ENCODE data around the gene ANXA4.
A peak's percentile ranks its signal among the peaks of the same experiment; 100 is the strongest.
"Not testable (repeated sequence)": the region's sequence is repeated elsewhere in the genome, so short reads cannot be mapped to it uniquely, and the experiment has no call there.

Gene ANXA4

DNA sequence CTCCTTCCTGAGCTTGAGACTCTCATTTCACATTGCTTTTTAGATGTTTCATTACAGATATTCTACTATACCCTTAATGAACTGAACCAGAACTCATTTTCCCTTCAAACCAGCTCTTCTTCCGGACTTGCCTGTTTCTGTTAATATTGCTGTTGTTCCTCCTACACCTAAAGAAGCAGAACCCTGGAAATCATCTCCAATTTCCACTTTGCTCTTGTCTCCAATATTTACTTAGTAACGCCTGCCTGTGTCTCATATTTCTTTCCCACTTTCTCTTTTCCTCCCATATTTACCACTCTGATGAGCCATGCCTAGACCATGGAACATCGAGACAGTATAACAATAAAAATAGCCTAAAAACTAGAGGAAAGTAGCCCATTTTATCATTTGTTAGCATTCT, 69.7 kb downstream of the ANXA4 start:
- no peak for DNase-seq

DNA sequence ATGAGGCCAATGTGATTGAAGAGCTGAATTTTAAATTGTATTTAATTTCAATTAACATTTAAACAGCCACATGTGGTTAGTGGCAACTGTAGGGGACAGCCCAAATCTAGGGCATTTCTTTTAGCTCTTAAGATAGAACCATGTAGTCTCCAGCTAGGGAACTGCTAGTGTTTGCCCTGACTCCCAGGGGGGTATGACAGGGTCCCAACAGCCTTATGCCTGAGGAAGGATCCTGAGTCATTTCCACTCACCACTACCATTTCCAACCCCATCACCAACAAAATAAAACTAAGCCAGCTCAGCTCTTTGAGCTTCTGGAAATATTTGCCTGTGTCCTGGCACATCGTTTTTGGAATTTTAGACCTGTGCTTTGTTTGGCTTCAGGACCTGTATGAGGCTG, 73.8 kb downstream of the ANXA4 start:
- DNase-seq, result no peak

DNA sequence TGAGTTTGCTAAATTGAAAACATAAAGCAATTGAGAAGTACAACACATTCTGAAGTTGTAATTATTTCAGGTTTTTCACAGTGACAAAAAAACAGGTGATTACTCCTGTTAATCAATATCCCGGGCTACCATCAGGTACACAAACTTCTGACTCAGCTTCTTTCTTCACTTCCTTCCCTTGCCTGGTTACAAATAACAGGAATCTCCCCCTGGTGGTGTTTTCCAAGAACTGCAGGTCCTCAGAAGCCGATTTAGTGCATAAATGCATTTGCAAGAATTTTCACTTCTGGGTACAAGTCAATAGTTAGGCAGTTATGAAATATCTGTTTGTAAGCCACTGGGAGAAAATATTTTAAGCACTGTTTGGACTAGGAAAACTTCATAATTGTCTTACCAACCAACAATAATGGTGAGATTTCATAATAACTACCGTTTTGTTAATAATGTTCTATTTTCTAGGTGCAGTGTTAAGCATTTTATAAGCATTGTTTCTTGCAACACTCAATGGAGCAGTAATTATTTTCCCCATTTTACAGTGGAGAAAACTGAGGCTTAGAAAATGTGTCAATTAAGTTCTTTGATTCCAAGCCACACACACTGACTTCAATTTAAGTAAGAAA, 75.1 kb downstream of the ANXA4 start:
- peak; percentile 57 for DNase-seq

DNA sequence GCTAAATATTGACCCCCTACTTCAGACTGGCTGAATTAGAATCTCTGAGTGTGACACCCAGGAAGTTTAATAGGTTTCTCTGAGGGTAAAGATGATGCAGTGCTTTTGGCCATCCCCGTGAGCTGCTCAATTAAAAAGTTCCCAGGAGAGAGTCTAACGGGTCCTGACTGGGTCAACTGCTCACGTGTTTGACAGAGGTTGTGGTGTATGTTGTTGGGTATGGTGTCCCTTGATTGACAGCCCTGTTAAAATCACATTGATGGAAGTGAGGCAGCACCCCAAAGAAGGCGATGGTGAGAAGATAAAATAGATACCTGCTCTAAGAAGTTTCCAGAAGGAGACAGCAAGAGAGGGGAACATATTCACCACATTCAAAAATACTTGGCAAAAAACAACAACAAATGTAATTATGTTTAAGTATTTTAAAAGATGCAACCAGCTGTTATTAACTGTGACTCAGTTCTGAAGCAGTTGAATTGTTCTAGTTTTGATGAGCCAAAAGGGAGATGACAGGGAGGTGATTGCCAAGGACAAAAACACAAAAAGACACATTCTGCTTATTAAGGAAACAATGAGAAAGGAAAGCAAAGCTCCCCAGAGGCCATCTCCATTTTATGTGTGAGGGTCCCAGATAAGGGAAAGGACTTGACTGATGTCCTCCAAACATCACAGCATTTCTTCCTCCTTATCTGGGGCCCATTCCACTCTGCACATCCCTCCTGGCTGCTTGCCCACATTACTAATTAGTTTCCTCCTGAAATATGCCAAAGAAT, 76.0 kb downstream of the ANXA4 start:
- no peak for DNase-seq

DNA sequence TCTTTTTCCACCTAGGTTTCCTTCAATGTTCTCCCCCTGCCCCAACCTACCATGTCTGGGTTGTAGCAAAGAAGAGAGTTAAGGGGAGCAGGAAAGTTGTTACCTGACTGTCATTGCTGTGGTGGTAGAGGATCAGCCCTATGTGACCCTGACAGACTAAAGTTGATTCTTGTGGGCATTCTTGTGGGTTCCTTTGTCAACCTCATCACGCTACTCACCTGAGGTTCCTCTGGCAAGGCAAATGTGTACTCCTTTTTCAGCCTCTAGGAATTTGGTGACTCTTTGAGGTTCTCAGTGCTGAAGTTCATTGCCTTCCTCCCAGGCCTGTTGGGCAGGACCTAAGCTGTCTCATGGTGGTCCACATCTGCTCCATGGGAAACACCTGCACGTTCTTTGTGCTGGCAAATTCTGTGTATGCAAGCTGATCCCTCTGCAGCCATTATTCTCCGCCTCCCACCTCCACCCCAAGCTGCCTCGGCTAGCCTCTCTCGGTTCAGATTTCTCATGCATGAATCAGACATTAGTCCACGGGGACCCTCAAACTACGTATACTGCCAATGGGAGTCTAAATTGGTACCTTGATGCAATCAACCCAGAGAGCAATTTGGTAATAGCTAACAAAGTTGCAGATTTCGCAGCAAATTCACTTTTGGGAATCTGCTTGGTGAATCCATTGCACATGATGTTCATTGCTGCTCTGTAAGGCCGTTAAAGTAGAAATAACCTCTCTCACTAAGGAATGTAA, 86.0 kb downstream of the ANXA4 start:
- no peak for DNase-seq

- DNase-seq, result peak; percentile 55
Measured at GRCh38 chr2:69828938-69829255, 87.0 kb downstream of the ANXA4 start.

GRCh38 chr2:69829256-69830044, 87.5 kb downstream of the ANXA4 start, which contains the start of gene GMCL1:
TSS of gene GMCL1 (plus strand) at chr2:69829660. CDS start at chr2:69829893, 233 bp downstream.
- peak; percentile 80 for DNase-seq

DNA sequence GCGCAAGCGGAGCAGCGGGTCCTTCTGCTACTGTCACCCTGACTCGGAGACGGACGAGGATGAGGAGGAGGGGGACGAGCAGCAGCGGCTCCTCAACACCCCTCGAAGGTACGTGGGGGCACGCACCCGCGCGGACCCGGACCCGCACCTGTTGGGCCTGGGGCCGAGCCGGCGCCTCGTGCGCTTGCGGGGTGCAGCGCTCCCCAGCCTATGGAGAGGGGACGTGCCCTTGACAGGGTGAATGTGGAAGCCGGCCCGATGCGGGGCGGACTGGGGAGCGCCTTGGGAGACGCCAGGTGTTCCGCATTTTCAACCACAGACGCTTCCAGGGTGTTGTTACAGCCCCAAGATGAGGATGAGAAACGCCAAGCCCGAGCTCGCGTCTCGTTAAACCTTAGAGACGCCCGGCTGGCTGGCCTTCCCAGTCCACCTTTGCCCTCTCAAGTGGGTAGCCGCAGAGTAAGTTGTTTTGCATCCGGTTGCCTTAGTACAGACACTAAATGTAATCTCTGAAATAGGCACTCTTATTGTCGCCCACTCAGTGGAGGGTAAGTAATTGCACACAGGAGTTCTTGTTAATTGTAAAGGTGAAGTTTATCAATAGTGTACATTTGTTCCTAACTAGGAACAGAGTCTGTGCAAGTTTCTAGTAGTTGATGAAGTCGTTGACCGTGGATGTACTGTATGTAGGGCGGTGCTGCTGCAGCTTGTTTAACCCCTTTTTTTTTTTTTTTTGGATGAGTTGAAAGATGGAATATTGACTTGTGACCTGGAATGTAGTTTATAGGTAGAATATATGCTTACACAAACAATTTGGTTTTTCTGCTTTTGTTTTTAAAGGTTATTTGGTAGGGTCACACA, 88.3 kb downstream of the ANXA4 start:
- peak; percentile 23 for DNase-seq

DNA sequence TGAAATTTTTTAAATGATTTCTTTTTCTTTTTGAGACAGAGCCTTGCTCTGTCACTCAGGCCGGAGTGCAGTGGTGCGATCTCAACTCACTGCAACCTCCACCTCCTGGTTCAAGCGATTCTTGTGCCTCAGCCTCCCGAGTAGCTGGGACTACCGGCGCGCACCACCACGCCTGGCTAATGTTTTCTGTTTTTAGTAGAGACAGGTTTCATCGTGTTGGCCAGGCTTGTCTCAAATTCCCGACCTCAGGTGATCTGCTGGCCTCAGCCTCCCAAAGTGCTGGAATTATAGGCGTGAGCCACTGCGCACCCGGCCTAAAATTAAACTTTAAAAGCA, 88.9 kb downstream of the ANXA4 start:
- DNase-seq, result not testable (repeated sequence)

- DNase-seq, result no peak
Measured at GRCh38 chr2:69831354-69831905, 89.5 kb downstream of the ANXA4 start.

- DNase-seq, result no peak
Measured at GRCh38 chr2:69833752-69834151, 91.8 kb downstream of the ANXA4 start.

DNA sequence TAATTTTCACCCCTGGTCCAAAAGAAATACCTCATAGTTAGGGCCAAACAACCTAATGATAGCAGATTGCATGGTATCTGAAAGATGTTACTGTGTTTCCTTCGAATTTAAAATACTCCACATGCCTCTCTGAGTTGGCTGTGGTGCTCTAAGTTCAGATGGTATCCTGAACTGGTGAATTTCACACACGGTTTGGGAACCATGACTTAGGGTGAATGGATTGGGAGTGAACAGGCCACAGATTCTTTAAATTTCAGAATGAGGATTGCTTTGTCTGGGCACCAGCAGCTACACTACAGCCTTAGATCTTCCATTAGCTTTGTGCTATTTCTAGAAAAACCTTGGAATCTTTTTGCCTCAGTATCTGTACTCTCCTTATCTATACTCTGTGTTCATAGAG, 93.7 kb downstream of the ANXA4 start:
- DNase-seq, result no peak

GRCh38 chr2:69836316-69836715, 94.4 kb downstream of the ANXA4 start:
- no peak for DNase-seq

- no peak for DNase-seq
Measured at GRCh38 chr2:69837533-69837932, 95.6 kb downstream of the ANXA4 start.

DNA sequence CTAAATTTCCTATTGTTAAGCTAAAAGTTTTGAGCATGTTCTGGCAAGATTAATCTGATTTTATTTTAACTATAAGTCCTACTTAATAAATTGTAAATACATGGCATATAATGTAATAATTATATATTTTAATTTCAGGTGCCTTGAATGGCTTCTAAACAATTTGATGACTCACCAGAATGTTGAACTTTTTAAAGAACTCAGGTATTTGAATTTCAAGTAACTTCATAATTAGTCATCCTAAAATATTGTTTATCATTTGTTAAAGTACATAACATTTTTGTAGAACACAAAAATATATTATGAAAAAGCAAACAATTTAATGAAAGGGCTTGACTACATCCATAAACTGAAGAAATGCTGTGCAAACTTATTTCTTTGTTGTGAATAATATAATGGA, 102.1 kb downstream of the ANXA4 start:
- no peak for DNase-seq

GRCh38 chr2:69844560-69844959, 102.6 kb downstream of the ANXA4 start:
- no peak for DNase-seq

DNA sequence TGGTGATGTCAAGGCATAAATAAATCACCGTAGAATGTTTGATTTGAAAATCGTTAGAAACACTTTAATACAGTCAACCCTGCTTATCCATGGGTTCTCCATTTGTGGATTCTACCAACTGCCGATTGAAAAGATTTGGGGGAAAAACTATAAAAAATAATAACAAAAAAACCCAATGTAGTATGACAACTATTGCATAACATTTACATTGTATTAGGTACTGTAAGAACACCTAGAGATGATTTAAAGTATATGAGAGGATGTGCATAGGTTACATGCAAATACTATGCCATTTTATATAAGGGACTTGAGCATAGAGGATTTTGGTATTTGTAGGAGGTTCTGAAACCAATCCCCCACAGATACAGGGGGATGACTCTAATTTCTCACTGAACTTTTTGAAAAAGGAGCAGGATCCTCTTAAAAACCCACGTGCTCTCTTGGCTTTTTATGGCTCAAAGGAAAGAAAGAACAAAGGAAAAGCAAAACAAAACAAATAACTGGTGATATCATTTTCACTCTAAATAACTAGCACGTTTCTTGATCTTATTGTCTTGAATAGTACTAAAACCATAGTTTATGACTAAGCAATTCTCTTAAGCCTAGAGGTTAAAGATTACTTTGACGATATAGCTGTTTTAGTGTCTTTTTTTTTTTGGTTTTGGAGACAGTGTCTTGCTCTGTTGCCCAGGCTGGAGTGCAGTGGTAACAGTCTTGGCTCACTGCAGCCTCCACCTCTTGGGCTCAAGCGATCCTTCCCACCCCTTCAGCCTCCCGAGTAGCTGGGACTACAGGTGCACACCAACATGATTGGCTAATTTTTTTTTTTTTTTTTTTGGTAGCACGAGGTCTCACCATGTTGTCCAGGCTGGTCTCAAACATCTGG, 104.5 kb downstream of the ANXA4 start:
- no peak for DNase-seq

GRCh38 chr2:69847068-69847828, 105.3 kb downstream of the ANXA4 start:
- DNase-seq, result no peak

- no peak for DNase-seq
Measured at GRCh38 chr2:69848186-69848790, 106.4 kb downstream of the ANXA4 start.

- DNase-seq, result no peak
Measured at GRCh38 chr2:69858261-69858660, 116.3 kb downstream of the ANXA4 start.

Data from DMS 273 treated with DMSO at 0.1 percent for 48 hours (cell line).